ENCODE measurements around the gene MB.

MB gene

GRCh38 chr22:35612903-35613302 is 4.2 kb downstream of the MB start:
- no peak for DNase-seq

GRCh38 chr22:35611891-35612576 is 5.1 kb downstream of the MB start:
- DNase-seq = peak; percentile 92

- DNase-seq = no peak
Measured at GRCh38 chr22:35611200-35611890, 5.8 kb downstream of the MB start.

GRCh38 chr22:35610741-35611140 is 6.4 kb downstream of the MB start:
- no peak for DNase-seq

- DNase-seq = no peak
Measured at GRCh38 chr22:35609761-35610160, 7.4 kb downstream of the MB start.

- no peak for DNase-seq
Measured at GRCh38 chr22:35609261-35609660, 7.9 kb downstream of the MB start.

GRCh38 chr22:35608088-35608487 is 9.0 kb downstream of the MB start:
- no peak for DNase-seq

GRCh38 chr22:35606916-35607315 is 10.2 kb downstream of the MB start:
- DNase-seq = no peak

- no peak for DNase-seq
Measured at GRCh38 chr22:35605851-35606481, 11.2 kb downstream of the MB start.

GRCh38 chr22:35605369-35605680 is 11.8 kb downstream of the MB start:
- no peak for DNase-seq

GRCh38 chr22:35604621-35605368 is 12.3 kb downstream of the MB start:
- peak; percentile 76 for DNase-seq

- DNase-seq = peak; percentile 55
Measured at GRCh38 chr22:35601743-35602615, 15.2 kb downstream of the MB start.

GRCh38 chr22:35601013-35601580 is 16.0 kb downstream of the MB start:
- no peak for DNase-seq

GRCh38 chr22:35600476-35600875 is 16.7 kb downstream of the MB start:
- DNase-seq = no peak

GRCh38 chr22:35599364-35599763 is 17.8 kb downstream of the MB start:
- DNase-seq = no peak

GRCh38 chr22:35598396-35598710 is 18.8 kb downstream of the MB start:
- DNase-seq = no peak

GRCh38 chr22:35597692-35598395 is 19.3 kb downstream of the MB start:
- DNase-seq = peak; percentile 51

GRCh38 chr22:35596821-35597220 is 20.3 kb downstream of the MB start:
- no peak for DNase-seq

- no peak for DNase-seq
Measured at GRCh38 chr22:35594686-35595085, 22.4 kb downstream of the MB start.

- DNase-seq = no peak
Measured at GRCh38 chr22:35593891-35594470, 23.1 kb downstream of the MB start.
